Measurements from ENCODE around the gene FKBP1B. TPM values are rescaled to one million over a fixed set of nuclear protein-coding genes. Genes with fewer than 3 reads are reported as not detected.

The FKBP1B gene
- polyA plus RNA-seq, 3 donors: 5.2 to 10.1 (median 7.2) TPM

DNA sequence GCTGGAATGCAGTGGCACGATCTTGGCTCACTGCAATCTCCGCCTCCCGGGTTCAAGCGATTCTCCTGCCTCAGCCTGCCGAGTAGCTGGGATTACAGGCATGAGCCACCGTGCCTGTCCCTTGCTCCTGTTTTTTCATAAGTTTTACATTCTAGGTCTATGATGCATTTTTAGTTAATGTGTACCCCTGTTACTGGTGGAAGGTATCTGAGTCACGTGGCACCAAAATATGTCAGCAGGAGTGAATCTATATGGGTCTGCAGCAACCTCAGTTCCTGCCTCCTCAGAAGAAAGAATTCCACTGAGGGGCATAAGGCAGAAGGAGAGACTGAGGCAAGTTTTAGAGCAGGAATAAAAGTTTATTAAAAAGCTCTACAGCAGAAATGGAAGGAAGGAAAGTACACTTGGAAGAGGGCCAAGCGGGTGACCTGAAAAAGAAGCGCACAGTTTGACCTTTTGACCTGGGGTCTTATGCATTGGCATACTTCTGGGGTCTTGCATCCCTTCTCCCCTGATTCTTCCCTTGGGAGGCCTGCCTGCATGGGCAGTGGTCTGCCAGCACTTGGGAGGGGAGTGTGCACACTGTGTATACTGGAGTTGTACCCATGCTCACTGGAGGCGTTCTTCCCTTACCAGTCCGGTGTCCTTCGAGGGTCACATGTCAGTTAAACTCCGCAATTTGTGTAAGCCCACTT lies 40.7 kb upstream of the FKBP1B start:
- Histone ChIP-seq H3K9me3 (replicated peaks in 1 of 2; ENCODE audit: control insufficient read depth in 1 of 2, insufficient read depth in 1 of 2, low read length in 2 of 2) (peaks cover 0 to 11% of the 10 kb centered on the region in 2 donors), H3K4me3 (replicated peaks in 1 of 3; ENCODE audit: low read depth in 2 of 3, low read length in 3 of 3) (no peak overlapping the region), H3K27me3 (ENCODE audit: control insufficient read depth in 2 of 2, insufficient read depth in 2 of 2, low read length in 2 of 2) (peaks cover 26 to 40% of the 10 kb centered on the region in 2 donors), H4K20me1 (ENCODE audit: insufficient read depth, low read length) (no peaks in the 10 kb centered on the region), H3K4me2 (replicated peaks; ENCODE audit: extremely low read depth, low read length, poor library complexity, severe bottlenecking) (no peak overlapping the region), H2AFZ (ENCODE audit: insufficient read depth, low read depth, low read length, poor library complexity, severe bottlenecking) (no peak overlapping the region), H3K4me1 (ENCODE audit: control insufficient read depth in 1 of 2, insufficient read depth in 2 of 2, low read length in 2 of 2) (peaks cover 9 to 14% of the 10 kb centered on the region in 2 donors), H3K36me3 (replicated peaks in 1 of 2; ENCODE audit: control insufficient read depth in 1 of 2, insufficient read depth in 2 of 2, low read length in 2 of 2) (no peaks in the 10 kb centered on the region), H3K79me2 (ENCODE audit: insufficient read depth, low read length) (no peaks in the 10 kb centered on the region), H3K9ac (ENCODE audit: insufficient read depth, low read length, poor library complexity, severe bottlenecking) (no peak overlapping the region), H3K27ac (ENCODE audit: low read depth in 1 of 2, low read length in 2 of 2) (no peak overlapping the region)
- H3K36me3 Mint-ChIP-seq: peaks cover 0 to 8% of the 10 kb centered on the region in 2 donors
- 87% methylated on average over 11 of the region's 13 CpGs for WGBS (ENCODE audit: insufficient coverage)
- H3K4me3 Mint-ChIP-seq: peak overlapping the region in 1 of 2 donors; percentile 77
- TF ChIP-seq, protein P1, sequence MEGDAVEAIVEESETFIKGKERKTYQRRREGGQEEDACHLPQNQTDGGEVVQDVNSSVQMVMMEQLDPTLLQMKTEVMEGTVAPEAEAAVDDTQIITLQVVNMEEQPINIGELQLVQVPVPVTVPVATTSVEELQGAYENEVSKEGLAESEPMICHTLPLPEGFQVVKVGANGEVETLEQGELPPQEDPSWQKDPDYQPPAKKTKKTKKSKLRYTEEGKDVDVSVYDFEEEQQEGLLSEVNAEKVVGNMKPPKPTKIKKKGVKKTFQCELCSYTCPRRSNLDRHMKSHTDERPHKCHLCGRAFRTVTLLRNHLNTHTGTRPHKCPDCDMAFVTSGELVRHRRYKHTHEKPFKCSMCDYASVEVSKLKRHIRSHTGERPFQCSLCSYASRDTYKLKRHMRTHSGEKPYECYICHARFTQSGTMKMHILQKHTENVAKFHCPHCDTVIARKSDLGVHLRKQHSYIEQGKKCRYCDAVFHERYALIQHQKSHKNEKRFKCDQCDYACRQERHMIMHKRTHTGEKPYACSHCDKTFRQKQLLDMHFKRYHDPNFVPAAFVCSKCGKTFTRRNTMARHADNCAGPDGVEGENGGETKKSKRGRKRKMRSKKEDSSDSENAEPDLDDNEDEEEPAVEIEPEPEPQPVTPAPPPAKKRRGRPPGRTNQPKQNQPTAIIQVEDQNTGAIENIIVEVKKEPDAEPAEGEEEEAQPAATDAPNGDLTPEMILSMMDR (IDR thresholded peaks at IDR 0.05): no peak
- intact Hi-C loops (cut with micrococcal nuclease): no loop called here
- DNase-seq: no peak
- H3K9me3 Mint-ChIP-seq: peaks cover 0 to 17% (median 2%) of the 10 kb centered on the region in 7 donors
- H3K27me3 Mint-ChIP-seq (ENCODE audit: low read depth in 3 of 3): peaks cover 37 to 52% (median 51%) of the 10 kb centered on the region in 3 donors
- H3K4me1 Mint-ChIP-seq: peaks cover 11% of the 10 kb centered on the region
- H3K27ac Mint-ChIP-seq: no peak overlapping the region

DNA sequence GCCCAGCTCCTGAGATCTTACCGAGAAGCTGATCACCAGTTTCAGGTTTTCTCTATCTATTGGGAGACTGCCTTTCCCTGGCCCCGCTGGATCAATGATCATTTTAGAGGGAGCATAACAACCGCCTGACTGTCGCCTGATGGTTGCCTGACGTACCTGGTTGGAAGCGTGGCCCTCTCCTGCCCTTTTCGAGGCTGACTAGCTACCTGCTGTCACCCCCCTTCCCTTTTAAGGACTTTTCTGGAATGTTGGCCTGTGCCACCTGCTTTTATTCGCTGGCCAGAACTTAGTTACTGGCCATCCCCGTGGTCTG lies 40.2 kb upstream of the FKBP1B start:
- Histone ChIP-seq H3K4me3 (replicated peaks in 1 of 3; ENCODE audit: low read depth in 2 of 3, low read length in 3 of 3) (no peak overlapping the region), H3K36me3 (replicated peaks in 1 of 2; ENCODE audit: control insufficient read depth in 1 of 2, insufficient read depth in 2 of 2, low read length in 2 of 2) (no peaks in the 10 kb centered on the region), H3K9me3 (replicated peaks in 1 of 2; ENCODE audit: control insufficient read depth in 1 of 2, insufficient read depth in 1 of 2, low read length in 2 of 2) (peaks cover 0 to 11% of the 10 kb centered on the region in 2 donors), H2AFZ (ENCODE audit: insufficient read depth, low read depth, low read length, poor library complexity, severe bottlenecking) (no peak overlapping the region), H3K4me1 (ENCODE audit: control insufficient read depth in 1 of 2, insufficient read depth in 2 of 2, low read length in 2 of 2) (peaks cover 9 to 14% of the 10 kb centered on the region in 2 donors), H3K27me3 (ENCODE audit: control insufficient read depth in 2 of 2, insufficient read depth in 2 of 2, low read length in 2 of 2) (peaks cover 26 to 40% of the 10 kb centered on the region in 2 donors), H3K27ac (ENCODE audit: low read depth in 1 of 2, low read length in 2 of 2) (no peak overlapping the region), H3K9ac (ENCODE audit: insufficient read depth, low read length, poor library complexity, severe bottlenecking) (no peak overlapping the region), H4K20me1 (ENCODE audit: insufficient read depth, low read length) (no peaks in the 10 kb centered on the region), H3K4me2 (replicated peaks; ENCODE audit: extremely low read depth, low read length, poor library complexity, severe bottlenecking) (peak overlapping the region; percentile 65), H3K79me2 (ENCODE audit: insufficient read depth, low read length) (no peaks in the 10 kb centered on the region)
- Mint-ChIP-seq H3K36me3 (peaks cover 0 to 8% of the 10 kb centered on the region in 2 donors), H3K27ac (no peak overlapping the region), H3K9me3 (peaks cover 0 to 17% (median 2%) of the 10 kb centered on the region in 7 donors), H3K27me3 (ENCODE audit: low read depth in 3 of 3) (peaks cover 37 to 52% (median 51%) of the 10 kb centered on the region in 3 donors), H3K4me1 (peaks cover 11% of the 10 kb centered on the region), H3K4me3 (peak overlapping the region in 1 of 2 donors; percentile 77)
- DNase-seq: no peak
- TF ChIP-seq, protein P1 (IDR thresholded peaks at IDR 0.05): no peak
- WGBS (ENCODE audit: insufficient coverage): 82% methylated on average over 9 of the region's 9 CpGs
- intact Hi-C loops (cut with micrococcal nuclease): no loop called here

Data from CD14-positive monocyte (primary cell).